ENCODE results near the gene EXOC6B.

DNA sequence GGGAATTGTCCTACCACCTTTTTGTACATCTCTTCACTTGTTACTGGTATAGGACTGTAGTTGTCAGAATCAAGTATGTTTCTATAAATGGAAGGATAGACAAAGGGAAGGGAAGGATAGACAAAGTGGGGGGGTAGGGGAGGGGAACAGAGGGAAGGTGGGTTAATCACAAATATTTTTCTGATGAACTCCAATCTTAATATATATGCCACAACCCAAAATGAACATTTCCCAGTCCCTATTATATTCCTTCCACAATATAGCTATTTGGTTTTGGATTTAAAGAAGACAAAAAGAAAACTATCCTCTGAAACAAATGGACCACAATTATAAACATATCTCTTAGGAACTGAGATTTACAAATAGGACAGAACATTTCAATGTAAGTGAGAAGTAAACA, 329.4 kb downstream of the EXOC6B start:
- TF ChIP-seq, protein P1, sequence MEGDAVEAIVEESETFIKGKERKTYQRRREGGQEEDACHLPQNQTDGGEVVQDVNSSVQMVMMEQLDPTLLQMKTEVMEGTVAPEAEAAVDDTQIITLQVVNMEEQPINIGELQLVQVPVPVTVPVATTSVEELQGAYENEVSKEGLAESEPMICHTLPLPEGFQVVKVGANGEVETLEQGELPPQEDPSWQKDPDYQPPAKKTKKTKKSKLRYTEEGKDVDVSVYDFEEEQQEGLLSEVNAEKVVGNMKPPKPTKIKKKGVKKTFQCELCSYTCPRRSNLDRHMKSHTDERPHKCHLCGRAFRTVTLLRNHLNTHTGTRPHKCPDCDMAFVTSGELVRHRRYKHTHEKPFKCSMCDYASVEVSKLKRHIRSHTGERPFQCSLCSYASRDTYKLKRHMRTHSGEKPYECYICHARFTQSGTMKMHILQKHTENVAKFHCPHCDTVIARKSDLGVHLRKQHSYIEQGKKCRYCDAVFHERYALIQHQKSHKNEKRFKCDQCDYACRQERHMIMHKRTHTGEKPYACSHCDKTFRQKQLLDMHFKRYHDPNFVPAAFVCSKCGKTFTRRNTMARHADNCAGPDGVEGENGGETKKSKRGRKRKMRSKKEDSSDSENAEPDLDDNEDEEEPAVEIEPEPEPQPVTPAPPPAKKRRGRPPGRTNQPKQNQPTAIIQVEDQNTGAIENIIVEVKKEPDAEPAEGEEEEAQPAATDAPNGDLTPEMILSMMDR (IDR thresholded peaks at IDR 0.05), result no peak
- TF ChIP-seq ZFX (IDR thresholded peaks at IDR 0.05; ENCODE audit: borderline replicate concordance), result no peak
